NOMO-1 treated with dmso at 0.1 percent for 144 hours (cell line): ENCODE data around the gene BDNF.

Source experiments
- DNase-seq: peaks from one replicate; lab custom pipeline; 2025; ENCODE audit not compliant: unreplicated experiment; lab: John Stamatoyannopoulos, UW

The BDNF gene

GRCh38 chr11:27626938-27627586 lies 73.2 kb downstream of the BDNF start:
- no peak for DNase-seq

GRCh38 chr11:27626269-27626937 lies 73.9 kb downstream of the BDNF start:
- no peak for DNase-seq

- no peak for DNase-seq
Measured at GRCh38 chr11:27625347-27625912, 74.8 kb downstream of the BDNF start.

GRCh38 chr11:27623945-27624523 lies 76.2 kb downstream of the BDNF start:
- no peak for DNase-seq

- no peak for DNase-seq
Measured at GRCh38 chr11:27622541-27623300, 77.5 kb downstream of the BDNF start.

GRCh38 chr11:27621405-27622161 lies 78.7 kb downstream of the BDNF start:
- no peak for DNase-seq

GRCh38 chr11:27619763-27620335 lies 80.4 kb downstream of the BDNF start:
- DNase-seq: no peak

GRCh38 chr11:27619039-27619574 lies 81.1 kb downstream of the BDNF start:
- no peak for DNase-seq

- DNase-seq: peak; percentile 4
Measured at GRCh38 chr11:27618281-27618915, 81.9 kb downstream of the BDNF start.

GRCh38 chr11:27616711-27617110 lies 83.5 kb downstream of the BDNF start:
- DNase-seq: no peak

GRCh38 chr11:27615833-27616232 lies 84.4 kb downstream of the BDNF start:
- DNase-seq: no peak

GRCh38 chr11:27614092-27614491 lies 86.2 kb downstream of the BDNF start:
- DNase-seq: no peak

- no peak for DNase-seq
Measured at GRCh38 chr11:27612932-27613880, 87.0 kb downstream of the BDNF start.

- DNase-seq: no peak
Measured at GRCh38 chr11:27611947-27612455, 88.3 kb downstream of the BDNF start.

- no peak for DNase-seq
Measured at GRCh38 chr11:27611390-27611789, 88.9 kb downstream of the BDNF start.

- DNase-seq: no peak
Measured at GRCh38 chr11:27610946-27611345, 89.3 kb downstream of the BDNF start.

- no peak for DNase-seq
Measured at GRCh38 chr11:27610280-27610679, 90.0 kb downstream of the BDNF start.

- no peak for DNase-seq
Measured at GRCh38 chr11:27608951-27609350, 91.3 kb downstream of the BDNF start.
